ENCODE measurements around the gene OR5J2. TPM values are rescaled to one million over a fixed set of nuclear protein-coding genes. Genes with fewer than 3 reads are reported as not detected.
"Not testable (repeated sequence)": the region's sequence is repeated elsewhere in the genome, so short reads cannot be mapped to it uniquely, and the experiment has no call there.

Gene OR5J2
- total RNA-seq, 2 experiments from 2014 or later: not detected

- ChIA-PET POLR2A (no interaction called here), CTCF (no interaction called here)
- no peak for DNase-seq
- intact Hi-C loops (cut with micrococcal nuclease): no loop called here
- Mint-ChIP-seq H3K27ac (no peak overlapping the region), H3K9me3 (peaks cover 37% of the 10 kb centered on the region), H3K27me3 (no peaks in the 10 kb centered on the region), H3K36me3 (no peaks in the 10 kb centered on the region), H3K4me1 (ENCODE audit: low read depth) (no peaks in the 10 kb centered on the region), H3K4me3 (no peak overlapping the region)
Observed at GRCh38 chr11:56214537-56214936, 38.1 kb downstream of the OR5J2 start.

- peaks cover 31% of the 10 kb centered on the region for H3K9me3 Mint-ChIP-seq
- DNase-seq; H3K36me3 Mint-ChIP-seq; CTCF ChIA-PET; H3K4me3 Mint-ChIP-seq; POLR2A ChIA-PET; intact Hi-C loops (cut with micrococcal nuclease); H3K4me1 Mint-ChIP-seq (ENCODE audit: low read depth); H3K27me3 Mint-ChIP-seq; H3K27ac Mint-ChIP-seq: not testable (repeated sequence)
Observed at GRCh38 chr11:56219735-56220134, 43.3 kb downstream of the OR5J2 start.

Other genes starting within 250 kb of the OR5J2 start
- gene OR5I1, start 240.2 kb upstream of the OR5J2 start, total RNA-seq: not detected
- gene OR10AG1, start 206.7 kb upstream of the OR5J2 start, total RNA-seq: not detected
- gene OR5F1, start 182.0 kb upstream of the OR5J2 start, total RNA-seq: not detected
- not detected for gene OR5AS1, start 149.0 kb upstream of the OR5J2 start, total RNA-seq
- gene OR8I2, start 83.3 kb upstream of the OR5J2 start, total RNA-seq: not detected
- gene OR8H2, start 72.9 kb upstream of the OR5J2 start, total RNA-seq: not detected
- not detected for gene OR8H3, start 54.2 kb upstream of the OR5J2 start, total RNA-seq
- gene OR8J3, start 36.4 kb upstream of the OR5J2 start, total RNA-seq: not detected
- gene OR8K5, start 16.3 kb upstream of the OR5J2 start, total RNA-seq: not detected
- gene OR5T2, start 57.6 kb downstream of the OR5J2 start, total RNA-seq: not detected
- not detected for gene OR5T3, start 75.6 kb downstream of the OR5J2 start, total RNA-seq
- gene OR5T1, start 97.5 kb downstream of the OR5J2 start, total RNA-seq: not detected
- not detected for gene OR8H1, start 115.6 kb downstream of the OR5J2 start, total RNA-seq
- not detected for gene OR8K3, start 138.5 kb downstream of the OR5J2 start, total RNA-seq
- not detected for gene OR8K1, start 169.4 kb downstream of the OR5J2 start, total RNA-seq
- gene OR8J1, start 177.7 kb downstream of the OR5J2 start, total RNA-seq: not detected
- not detected for gene OR8U1, start 199.0 kb downstream of the OR5J2 start, total RNA-seq
- gene OR5AL1, start 236.1 kb downstream of the OR5J2 start, total RNA-seq: not detected